Skeletal muscle tissue (tissue), 4 donors: ENCODE results near the gene CDC25A. TPM values are rescaled to one million over a fixed set of nuclear protein-coding genes. Genes with fewer than 3 reads are reported as not detected.

Source experiments
- H3K27ac ChIP-seq: one replicate; pipeline ENCODE4 v1.7.0; 2013; ENCODE audit warnings: mild to moderate bottlenecking, low read depth, low read length, inconsistent platforms
- H3K27me3 ChIP-seq, 3 donors: one replicate each; pipeline ENCODE4 v1.7.0; 2013; ENCODE audit warnings: low read length in 3 of 3; ENCODE audit not compliant: control insufficient read depth in 3 of 3, insufficient read depth in 3 of 3
- H3K36me3 ChIP-seq, 3 donors: one replicate each; pipeline ENCODE4 v1.7.0; 2013; ENCODE audit warnings: low read length in 3 of 3; ENCODE audit not compliant: control insufficient read depth in 3 of 3, insufficient read depth in 3 of 3
- H3K4me1 ChIP-seq, 3 donors: one replicate each; pipeline ENCODE4 v1.7.0; 2013; ENCODE audit warnings: low read length in 3 of 3, mild to moderate bottlenecking in 3 of 3; ENCODE audit not compliant: control insufficient read depth in 3 of 3, insufficient read depth in 3 of 3
- H3K4me3 ChIP-seq, 3 donors: one replicate each; pipeline ENCODE4 v1.7.0; 2013; ENCODE audit warnings: low read length in 3 of 3
- H3K9ac ChIP-seq, 3 donors: one replicate each; pipeline ENCODE4 v1.7.0; 2013; ENCODE audit warnings: low read length in 3 of 3, mild to moderate bottlenecking in 3 of 3, moderate library complexity in 2 of 3, low read depth in 1 of 3
- H3K9me3 ChIP-seq, 3 donors: one replicate each; pipeline ENCODE4 v1.7.0; 2013; ENCODE audit warnings: low read length in 3 of 3; ENCODE audit not compliant: control insufficient read depth in 3 of 3
- total RNA-seq: library from RNA; depleted of rRNA; stranded (reverse); fragments of >200 nt; gene quantifications from one replicate; pipeline ENCODE4 v1.2.3, GENCODE V29; 2014
- donor health status: Osteomylitis.

CDC25A gene
- total RNA-seq, 1 donor from 2014 or later, result 3.7 TPM

DNA sequence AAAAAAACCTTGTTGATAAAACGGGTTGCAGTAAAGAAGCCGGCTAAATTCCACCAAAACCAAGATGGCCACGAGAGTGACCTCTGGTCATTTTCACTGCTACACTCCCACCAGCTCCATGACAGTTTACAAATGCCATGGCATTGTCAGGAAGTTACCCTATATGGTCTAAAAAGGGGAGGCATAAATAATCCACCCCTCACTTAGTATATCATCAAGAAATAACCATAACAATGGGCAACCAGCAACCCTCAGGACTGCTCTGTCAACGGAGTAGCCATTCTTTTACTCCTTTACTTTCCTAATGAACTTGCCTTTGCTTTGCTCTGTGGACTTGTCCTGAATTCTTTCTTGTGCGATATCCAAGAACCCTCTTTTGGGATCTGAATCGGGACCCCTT, 14.4 kb upstream of the CDC25A start:
- Histone ChIP-seq H3K4me1 (no peaks in the 10 kb centered on the region), H3K36me3 (no peaks in the 10 kb centered on the region), H3K4me3 (no peak overlapping the region), H3K27ac (no peak overlapping the region), H3K27me3 (no peaks in the 10 kb centered on the region), H3K9me3 (no peaks in the 10 kb centered on the region), H3K9ac (no peak overlapping the region)

DNA sequence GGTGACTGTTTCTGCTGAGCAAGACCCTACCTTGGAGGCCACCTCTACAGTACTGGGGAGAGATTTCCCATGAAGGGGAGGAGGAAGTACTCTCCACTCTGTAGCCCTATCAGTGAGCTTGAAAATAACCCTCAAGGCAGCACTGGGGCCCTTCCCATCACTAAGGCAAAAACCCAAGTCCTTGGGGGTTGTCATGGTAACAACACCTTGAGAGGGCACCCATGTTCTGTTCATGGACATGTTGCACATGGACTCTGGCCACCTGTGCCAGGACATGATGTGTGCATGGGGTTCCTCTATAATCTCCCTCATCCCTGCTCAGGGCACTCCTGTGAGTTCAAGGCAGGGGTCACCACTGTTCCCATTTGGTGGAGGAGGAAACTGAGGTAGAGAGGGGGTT, 10.9 kb upstream of the CDC25A start:
- Histone ChIP-seq H3K27me3 (no peaks in the 10 kb centered on the region), H3K4me3 (no peak overlapping the region), H3K9me3 (no peaks in the 10 kb centered on the region), H3K4me1 (no peaks in the 10 kb centered on the region), H3K36me3 (no peaks in the 10 kb centered on the region), H3K27ac (no peak overlapping the region), H3K9ac (no peak overlapping the region)

GRCh38 chr3:48196611-48197010, 8.4 kb upstream of the CDC25A start:
- Histone ChIP-seq H3K4me1 (no peaks in the 10 kb centered on the region), H3K4me3 (no peak overlapping the region), H3K27me3 (no peaks in the 10 kb centered on the region), H3K27ac (no peak overlapping the region), H3K36me3 (no peaks in the 10 kb centered on the region), H3K9me3 (no peaks in the 10 kb centered on the region), H3K9ac (no peak overlapping the region)

DNA sequence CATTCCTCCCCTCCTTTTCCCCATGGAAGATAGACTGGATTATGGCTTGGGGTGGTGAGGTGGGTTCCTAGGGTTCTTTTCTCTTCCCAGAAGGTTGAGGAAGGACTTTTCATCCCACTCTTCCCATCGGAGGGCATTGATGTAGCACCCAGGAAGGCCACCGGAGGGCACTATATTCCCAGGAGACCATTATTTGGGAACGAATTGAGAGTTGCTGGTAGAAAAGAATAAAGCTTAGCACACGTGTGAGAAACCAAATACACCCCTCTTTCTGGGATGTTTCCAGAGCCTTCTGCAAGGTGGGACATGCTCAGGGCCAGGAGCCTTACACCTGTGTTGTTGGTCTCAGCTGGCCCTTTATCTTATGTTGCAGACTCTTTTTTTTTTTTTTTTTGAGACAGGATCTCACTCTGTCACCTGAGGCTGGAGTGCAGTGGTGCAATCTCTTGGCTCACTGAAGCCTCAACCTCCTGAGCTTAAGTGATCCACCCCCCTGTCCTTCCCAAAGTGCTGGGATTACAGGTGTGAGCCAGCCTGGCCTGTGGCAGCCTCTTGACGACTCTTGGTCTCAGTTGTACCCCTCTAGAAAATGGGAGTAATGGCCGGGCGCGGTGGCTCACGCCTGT, 6.3 kb upstream of the CDC25A start:
- Histone ChIP-seq H3K27me3 (no peaks in the 10 kb centered on the region), H3K4me3 (no peak overlapping the region), H3K9ac (no peak overlapping the region), H3K9me3 (no peaks in the 10 kb centered on the region), H3K27ac (no peak overlapping the region), H3K36me3 (no peaks in the 10 kb centered on the region), H3K4me1 (no peaks in the 10 kb centered on the region)

DNA sequence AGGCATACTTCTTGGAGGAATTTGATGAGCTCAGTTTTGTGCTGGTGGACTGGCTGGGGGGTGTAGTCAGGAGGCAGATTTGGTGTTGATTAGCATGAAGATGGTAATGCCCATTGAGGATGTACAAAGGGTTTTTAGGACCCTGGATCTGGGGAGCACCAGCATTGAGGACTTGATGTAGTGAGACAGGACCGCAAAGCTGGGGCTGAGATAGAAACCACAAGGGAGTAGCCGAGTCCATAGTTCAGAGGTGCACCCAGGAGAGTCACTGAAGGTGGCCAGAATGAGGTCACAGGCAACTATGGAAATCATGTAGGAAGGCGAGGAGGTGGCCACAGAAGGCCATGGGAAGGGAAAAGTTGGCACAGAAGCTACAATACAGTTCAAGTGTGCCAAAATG, 2.7 kb upstream of the CDC25A start:
- H3K9me3 ChIP-seq, result no peaks in the 10 kb centered on the region
- peaks cover 10 to 14% (median 13%) of the 10 kb centered on the region in 3 donors for H3K4me1 ChIP-seq
- no peaks in the 10 kb centered on the region for H3K36me3 ChIP-seq
- H3K27me3 ChIP-seq, result no peaks in the 10 kb centered on the region
- H3K9ac ChIP-seq, result no peak overlapping the region
- no peak overlapping the region for H3K27ac ChIP-seq
- H3K4me3 ChIP-seq, result no peak overlapping the region

DNA sequence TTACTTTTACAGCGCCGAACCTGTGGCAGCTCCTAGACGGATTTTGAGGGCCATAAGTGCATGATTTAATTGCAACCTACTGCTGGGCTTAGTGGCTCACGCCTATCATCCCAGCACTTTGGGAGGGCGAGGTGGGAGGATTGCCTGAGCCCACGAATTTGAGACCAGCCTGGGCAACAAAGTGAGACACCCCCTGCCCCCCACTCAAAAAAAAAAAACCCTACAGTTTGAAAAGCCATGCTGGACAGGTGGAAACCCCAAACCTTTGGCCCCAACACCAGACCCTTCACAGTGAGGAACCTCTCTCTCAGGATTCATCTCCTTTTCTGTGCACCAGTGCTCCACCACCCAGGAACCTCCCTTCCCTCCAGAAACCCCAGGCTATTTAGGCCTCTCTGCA, 1.1 kb upstream of the CDC25A start:
- H3K27ac ChIP-seq, result no peak overlapping the region
- no peaks in the 10 kb centered on the region for H3K36me3 ChIP-seq
- peaks cover 10 to 14% (median 13%) of the 10 kb centered on the region in 3 donors for H3K4me1 ChIP-seq
- H3K9ac ChIP-seq, result peak overlapping the region in 1 of 3 donors; percentile 64
- H3K27me3 ChIP-seq, result no peaks in the 10 kb centered on the region
- no peaks in the 10 kb centered on the region for H3K9me3 ChIP-seq
- no peak overlapping the region for H3K4me3 ChIP-seq

GRCh38 chr3:48187579-48188265, 495 bp downstream of the CDC25A start:
- peaks cover 10 to 14% (median 13%) of the 10 kb centered on the region in 3 donors for H3K4me1 ChIP-seq
- H3K9ac ChIP-seq, result peak overlapping the region in 2 of 3 donors; percentile 64 to 75
- no peak overlapping the region for H3K27ac ChIP-seq
- H3K9me3 ChIP-seq, result no peaks in the 10 kb centered on the region
- H3K4me3 ChIP-seq, result peak overlapping the region; percentile 82 to 91 (median 87)
- no peaks in the 10 kb centered on the region for H3K27me3 ChIP-seq
- no peaks in the 10 kb centered on the region for H3K36me3 ChIP-seq

- Histone ChIP-seq H3K9ac (peak overlapping the region in 2 of 3 donors; percentile 64 to 75), H3K27ac (no peak overlapping the region), H3K4me1 (peaks cover 10 to 14% (median 13%) of the 10 kb centered on the region in 3 donors), H3K27me3 (no peaks in the 10 kb centered on the region), H3K9me3 (no peaks in the 10 kb centered on the region), H3K4me3 (peak overlapping the region; percentile 56 to 91 (median 87)), H3K36me3 (no peaks in the 10 kb centered on the region)
Measured at GRCh38 chr3:48187301-48187578, 977 bp downstream of the CDC25A start.

DNA sequence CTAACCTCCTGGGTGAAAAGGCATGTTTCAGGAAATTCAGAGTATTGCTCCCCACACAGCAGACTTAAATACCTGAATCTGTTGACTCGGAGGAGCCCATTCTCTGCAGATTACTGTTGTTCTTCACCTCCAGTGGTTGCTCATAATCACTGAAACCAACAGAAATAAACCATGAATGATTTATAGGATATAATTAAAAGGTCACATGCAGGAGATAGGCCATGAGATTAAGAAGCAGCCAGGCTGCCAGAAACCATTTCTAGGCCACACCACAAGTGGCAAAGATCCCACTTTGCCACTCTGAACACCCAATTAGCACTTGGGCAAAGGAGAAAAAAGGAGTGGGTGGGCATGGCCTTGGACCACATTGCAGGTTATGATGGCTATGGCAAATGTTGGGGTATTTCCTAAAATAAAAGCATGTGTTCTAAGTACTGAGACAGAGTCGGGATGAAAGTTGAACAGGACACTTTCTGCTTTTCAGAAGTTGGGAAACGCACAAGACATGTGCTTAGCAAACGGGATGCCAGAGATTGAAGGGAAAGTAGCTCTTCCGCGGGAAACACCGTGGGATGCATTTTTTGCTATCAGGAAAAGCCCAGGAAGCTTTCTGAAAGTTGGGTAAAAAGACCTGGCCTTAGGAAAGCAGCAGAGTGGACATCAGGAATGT, 1.5 kb downstream of the CDC25A start:
- no peaks in the 10 kb centered on the region for H3K36me3 ChIP-seq
- H3K9ac ChIP-seq, result peak overlapping the region in 1 of 3 donors; percentile 75
- no peaks in the 10 kb centered on the region for H3K27me3 ChIP-seq
- peak overlapping the region in 2 of 3 donors; percentile 29 to 87 for H3K4me3 ChIP-seq
- H3K4me1 ChIP-seq, result peaks cover 10 to 14% (median 13%) of the 10 kb centered on the region in 3 donors
- H3K9me3 ChIP-seq, result no peaks in the 10 kb centered on the region
- no peak overlapping the region for H3K27ac ChIP-seq

DNA sequence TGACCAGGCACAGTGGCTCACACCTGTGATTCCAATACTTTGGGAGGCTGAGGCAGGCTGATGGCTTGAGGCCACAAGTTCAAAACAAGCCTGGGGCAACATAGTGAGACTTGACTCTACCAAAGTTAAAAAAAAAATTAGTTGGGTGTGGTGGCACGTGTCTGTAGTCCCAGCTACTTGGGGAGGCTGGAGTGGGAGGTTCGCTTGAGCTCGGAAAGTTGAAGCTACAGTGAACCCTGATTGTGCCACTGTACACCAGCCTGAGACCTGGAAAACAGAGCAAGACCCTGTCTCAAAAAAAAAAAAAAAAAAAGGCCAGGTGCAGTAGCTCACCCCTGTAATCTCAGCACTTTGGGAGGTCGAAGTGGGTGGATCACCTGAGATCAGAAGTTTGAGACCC, 3.1 kb downstream of the CDC25A start:
- Histone ChIP-seq H3K4me3 (no peak overlapping the region), H3K9me3 (no peaks in the 10 kb centered on the region), H3K4me1 (peaks cover 10 to 14% (median 13%) of the 10 kb centered on the region in 3 donors), H3K36me3 (no peaks in the 10 kb centered on the region), H3K27me3 (no peaks in the 10 kb centered on the region), H3K27ac (no peak overlapping the region), H3K9ac (no peak overlapping the region)
